GM23248 (cell line): ENCODE data around the gene TMEM158. TPM values are rescaled to one million over a fixed set of nuclear protein-coding genes. Genes with fewer than 3 reads are reported as not detected.

Source experiments
- DNase-seq: peaks from one replicate; pipeline ENCODE4 v3.0.0-alpha.2; 2015
- H2AFZ ChIP-seq: fragments of 200-600 bp; sonication (generic); 2 replicates; pipeline ENCODE4 v1.6.1; 2016; ENCODE audit warnings: antibody characterized with exemption
- H3F3A ChIP-seq: fragments of 200-600 bp; sonication (generic); 2 replicates; pipeline ENCODE4 v1.6.1; 2016; ENCODE audit warnings: mild to moderate bottlenecking, antibody characterized with exemption, mixed run types; ENCODE audit not compliant: insufficient read depth
- H3K27ac ChIP-seq: fragments of 200-600 bp; sonication (generic); 2 replicates; pipeline ENCODE4 v1.5.1; 2016; ENCODE audit warnings: mild to moderate bottlenecking
- H3K27me3 ChIP-seq: fragments of 200-600 bp; sonication (generic); replicated peaks from 2 replicates; pipeline ENCODE4 v1.6.1; 2016; ENCODE audit warnings: mild to moderate bottlenecking; ENCODE audit not compliant: insufficient read depth
- H3K36me3 ChIP-seq: fragments of 200-600 bp; sonication (generic); 2 replicates; pipeline ENCODE4 v1.6.1; 2016; ENCODE audit warnings: low read depth, mild to moderate bottlenecking
- H3K4me1 ChIP-seq: fragments of 200-600 bp; sonication (generic); 2 replicates; pipeline ENCODE4 v1.6.1; 2016; ENCODE audit warnings: mild to moderate bottlenecking; ENCODE audit not compliant: insufficient read depth
- H3K4me2 ChIP-seq: fragments of 200-600 bp; sonication (generic); one replicate; pipeline ENCODE4 v1.6.1; 2016; ENCODE audit warnings: mild to moderate bottlenecking; ENCODE audit not compliant: unreplicated experiment
- H3K4me3 ChIP-seq: fragments of 200-600 bp; sonication (generic); 2 replicates; pipeline ENCODE4 v1.5.1; 2016; ENCODE audit warnings: mild to moderate bottlenecking
- H3K79me2 ChIP-seq: fragments of 200-600 bp; sonication (generic); 2 replicates; pipeline ENCODE4 v1.6.1; 2016; ENCODE audit warnings: mild to moderate bottlenecking; ENCODE audit not compliant: insufficient read depth
- H3K9ac ChIP-seq: fragments of 200-600 bp; sonication (generic); 2 replicates; pipeline ENCODE4 v1.6.1; 2016; ENCODE audit warnings: mild to moderate bottlenecking
- H3K9me2 ChIP-seq: fragments of 200-600 bp; sonication (generic); 2 replicates; pipeline ENCODE4 v1.6.1; 2016; ENCODE audit warnings: mixed run types, mild to moderate bottlenecking, moderate library complexity; ENCODE audit not compliant: insufficient read depth
- H3K9me3 ChIP-seq: fragments of 200-600 bp; sonication (generic); one replicate; pipeline ENCODE4 v1.6.1; 2017; ENCODE audit warnings: low read depth
- H4K20me1 ChIP-seq: fragments of 200-600 bp; sonication (generic); 2 replicates; pipeline ENCODE4 v1.6.0; 2016; ENCODE audit not compliant: insufficient read depth
- EZH2 ChIP-seq: fragments of 200-600 bp; sonication (generic); IDR thresholded peaks from 2 replicates; pipeline ENCODE4 v1.6.1; 2018; ENCODE audit warnings: antibody characterized with exemption, mild to moderate bottlenecking; ENCODE audit not compliant: insufficient read depth, poor library complexity, severe bottlenecking
- EZH2phosphoT487 ChIP-seq: fragments of 200-600 bp; sonication (generic); IDR thresholded peaks from 2 replicates; pipeline ENCODE4 v1.6.1; 2018; ENCODE audit warnings: antibody characterized with exemption, moderate library complexity, mild to moderate bottlenecking, low read depth; ENCODE audit not compliant: insufficient read depth
- WGBS, 2 experiments: methylation state at CpG; one replicate each; pipeline ENCODE4 v1.1.6; 2015 to 2017; ENCODE audit warnings: low lambda C conversion rate in 2 of 2, low coverage in 1 of 2; ENCODE audit errors: missing lambda C conversion rate in 2 of 2; 5-methylcytosine and 5-hydroxymethylcytosine counted together
- in situ Hi-C: fragments of 300-500 bp; cut with MboI; formaldehyde crosslinking; loops from 2 replicates; pipeline ENCODE4 v1.15.0; 2020
- polyA plus RNA-seq: library from polyadenylated mRNA; unstranded; fragments of >200 nt; fragmentation: Nextera tagmentation; extraction: Ambion mirVana; gene quantifications from 2 replicates; pipeline ENCODE4 v1.2.1, GENCODE V29; 2016
- total RNA-seq: library from RNA; depleted of rRNA; stranded (reverse); fragments of >200 nt; shearing (Covaris generic); gene quantifications from 2 replicates; pipeline ENCODE4 v1.2.3, GENCODE V29; 2014; rRNA removed

The TMEM158 gene
- total RNA-seq (24.4 and 33.0 TPM in 2 replicates), polyA plus RNA-seq (3.3 and 4.5 TPM in 2 replicates)

- Histone ChIP-seq H3K4me1 (0 out of 2 replicates have a peak, but pooled peaks cover 11% of the 10 kb centered on the region), H3K4me3 (peak within 1 kb of the TSS; percentile 93), H2AFZ (peak within 1 kb of the TSS; percentile 88), H3K79me2 (peaks cover 32% of the 10 kb centered on the region), H3K9ac (peak within 1 kb of the TSS; percentile 77), H3K27ac (peak within 1 kb of the TSS; percentile 29; the same call in 1 of the 2 replicates), H4K20me1 (no peaks in the 10 kb centered on the region), H3K4me2 (peak within 1 kb of the TSS; percentile 97), H3K36me3 (no peaks in the 10 kb centered on the region), H3K27me3 (no peaks in the 10 kb centered on the region), H3F3A (peaks cover 11% of the 10 kb centered on the region; the same call in 1 of the 2 replicates), H3K9me2 (no peaks in the 10 kb centered on the region), H3K9me3 (no peaks in the 10 kb centered on the region)
- WGBS, 2 experiments: 5 to 18% methylated on average over 13 to 57 of the region's 63 CpGs
- in situ Hi-C loops: no loop called here
- TF ChIP-seq EZH2phosphoT487 (no peak), EZH2 (no peak)
- peak; percentile 92 for DNase-seq
These were observed at the start of gene TMEM158 for GRCh38 chr3:45226206-45226915. Gene TMEM158 (minus strand): TSS chr3:45226287. CDS start chr3:45226027, 260 bp downstream.

GRCh38 chr3:45275006-45275704 lies 49.1 kb upstream of the TMEM158 start:
- H3K36me3 ChIP-seq: no peaks in the 10 kb centered on the region
- H3K9me3 ChIP-seq: peaks cover 4% of the 10 kb centered on the region
- H3K9me2 ChIP-seq: no peaks in the 10 kb centered on the region
- H2AFZ ChIP-seq: no peak overlapping the region
- no peak for DNase-seq
- peaks cover 7% of the 10 kb centered on the region for H3K4me1 ChIP-seq
- H3K9ac ChIP-seq: no peak overlapping the region
- H3K27ac ChIP-seq: no peak overlapping the region
- WGBS, 2 experiments: 36 to 42% methylated on average over 5 of the region's 5 CpGs
- no peaks in the 10 kb centered on the region for H3K27me3 ChIP-seq
- peaks cover 13% of the 10 kb centered on the region; the same call in 1 of the 2 replicates for H3F3A ChIP-seq
- no peaks in the 10 kb centered on the region for H4K20me1 ChIP-seq
- no peak overlapping the region for H3K4me2 ChIP-seq
- in situ Hi-C loops: no loop called here
- no peak overlapping the region for H3K4me3 ChIP-seq
- no peaks in the 10 kb centered on the region for H3K79me2 ChIP-seq
- TF ChIP-seq EZH2 (no peak), EZH2phosphoT487 (no peak)

- H3K9me3 ChIP-seq: peaks cover 4% of the 10 kb centered on the region
- no peaks in the 10 kb centered on the region for H3K27me3 ChIP-seq
- H3K4me1 ChIP-seq: peaks cover 7% of the 10 kb centered on the region
- DNase-seq: peak; percentile 62
- H4K20me1 ChIP-seq: no peaks in the 10 kb centered on the region
- no peak overlapping the region for H3K9ac ChIP-seq
- no peak overlapping the region for H3K4me3 ChIP-seq
- H3K4me2 ChIP-seq: no peak overlapping the region
- H3K79me2 ChIP-seq: no peaks in the 10 kb centered on the region
- in situ Hi-C loops: no loop called here
- no peak overlapping the region for H2AFZ ChIP-seq
- WGBS, 2 experiments: 68 to 71% methylated on average over 4 of the region's 4 CpGs
- peak overlapping the region; percentile 7; the same call in 1 of the 2 replicates for H3K27ac ChIP-seq
- H3K36me3 ChIP-seq: no peaks in the 10 kb centered on the region
- no peaks in the 10 kb centered on the region for H3K9me2 ChIP-seq
- TF ChIP-seq EZH2phosphoT487 (no peak), EZH2 (no peak)
- peaks cover 13% of the 10 kb centered on the region; the same call in 1 of the 2 replicates for H3F3A ChIP-seq
These were observed 47.8 kb upstream of the TMEM158 start for GRCh38 chr3:45273681-45274515.
